ENCODE results near the gene PRKAR1B. TPM values are rescaled to one million over a fixed set of nuclear protein-coding genes. Genes with fewer than 3 reads are reported as not detected.

The PRKAR1B gene
- total RNA-seq, 1 experiment from 2014 or later, result 43.3 TPM

DNA sequence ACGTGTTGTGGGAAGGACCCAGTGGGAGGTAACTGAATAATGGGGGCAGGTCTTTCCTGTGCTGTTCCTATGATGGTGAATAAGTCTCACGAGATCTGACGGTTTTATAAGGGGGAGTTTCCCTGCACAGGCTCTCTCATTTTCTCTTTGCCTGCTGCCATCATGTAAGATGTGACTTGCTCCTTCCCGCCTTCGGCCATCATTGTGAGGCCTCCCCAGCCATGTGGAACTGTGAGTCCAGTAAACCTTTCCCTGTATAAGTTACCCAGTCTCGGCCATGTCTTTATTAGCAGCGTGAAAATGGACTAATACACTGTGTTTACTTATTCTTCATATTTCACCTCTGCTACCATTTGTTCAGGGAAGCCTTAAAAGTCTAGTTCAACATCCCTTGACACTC is 2.8 kb downstream of the PRKAR1B start:
- peaks cover 53 to 55% of the 10 kb centered on the region in 2 experiments for H3K9me3 Mint-ChIP-seq
- Histone ChIP-seq H3K9ac (ENCODE audit: extremely low read depth, insufficient read length, low read length) (no peak overlapping the region), H3K56ac (ENCODE audit: insufficient read length, low read depth, low read length) (no peak overlapping the region), H3K4me2 (ENCODE audit: insufficient read depth, insufficient read length, low read length) (no peak overlapping the region), H2BK120ac (ENCODE audit: low read depth, low read length, poor library complexity, severe bottlenecking) (no peak overlapping the region), H2BK5ac (ENCODE audit: insufficient read length, low read length) (no peak overlapping the region), H3K23ac (ENCODE audit: insufficient read length, low read depth, low read length) (no peak overlapping the region), H4K8ac (replicated peaks; ENCODE audit: insufficient read length, low read depth, low read length) (no peak overlapping the region), H2BK12ac (ENCODE audit: insufficient read length, low read depth, low read length) (no peak overlapping the region), H4K91ac (ENCODE audit: insufficient read length, low read depth, low read length) (no peak overlapping the region), H3K9me3 (ENCODE audit: control insufficient read depth, low read depth, low read length) (no peaks in the 10 kb centered on the region), H3K79me1 (ENCODE audit: insufficient read depth, low read depth, low read length, poor library complexity, severe bottlenecking) (no peaks in the 10 kb centered on the region), H3K79me2 (ENCODE audit: insufficient read depth, low read length) (peaks cover 23% of the 10 kb centered on the region; the same call in 1 of the 2 replicates), H3K14ac (ENCODE audit: insufficient read depth, low read length) (no peak overlapping the region), H3K4ac (ENCODE audit: low read depth, low read length) (no peak overlapping the region), H3K27ac (ENCODE audit: insufficient read length, low read depth, low read length) (no peak overlapping the region), H3K18ac (ENCODE audit: insufficient read length, low read depth, low read length) (no peak overlapping the region), H3K23me2 (ENCODE audit: insufficient read length, low read depth, low read length, poor library complexity, severe bottlenecking) (peaks cover 9% of the 10 kb centered on the region), H2BK20ac (ENCODE audit: low read depth, low read length, poor library complexity, severe bottlenecking) (no peak overlapping the region), H3T11ph (ENCODE audit: low read length) (no peak overlapping the region), H3K27me3 (ENCODE audit: insufficient read depth, low read length) (no peaks in the 10 kb centered on the region), H4K5ac (ENCODE audit: insufficient read length, low read depth, low read length) (no peak overlapping the region), H4K20me1 (ENCODE audit: control insufficient read depth, insufficient read depth, insufficient read length) (no peaks in the 10 kb centered on the region), H2AFZ (ENCODE audit: low read length) (no peak overlapping the region), H2AK5ac (ENCODE audit: insufficient read length, low read length) (no peak overlapping the region), H3K4me1 (ENCODE audit: insufficient read depth, low read length) (no peaks in the 10 kb centered on the region; the same call in 1 of the 2 replicates), H2BK15ac (ENCODE audit: low read depth, low read length) (no peak overlapping the region)
- DNase-seq, result no peak
- peaks cover 15 to 18% of the 10 kb centered on the region in 2 experiments for H3K4me1 Mint-ChIP-seq
- H3K27ac Mint-ChIP-seq, result no peak overlapping the region
- no peak overlapping the region for H3K4me3 Mint-ChIP-seq
- H3K27me3 Mint-ChIP-seq (ENCODE audit: low read depth), result peaks cover 1% of the 10 kb centered on the region; the same call in 1 of the 2 replicates
- TF ChIP-seq, protein P1, sequence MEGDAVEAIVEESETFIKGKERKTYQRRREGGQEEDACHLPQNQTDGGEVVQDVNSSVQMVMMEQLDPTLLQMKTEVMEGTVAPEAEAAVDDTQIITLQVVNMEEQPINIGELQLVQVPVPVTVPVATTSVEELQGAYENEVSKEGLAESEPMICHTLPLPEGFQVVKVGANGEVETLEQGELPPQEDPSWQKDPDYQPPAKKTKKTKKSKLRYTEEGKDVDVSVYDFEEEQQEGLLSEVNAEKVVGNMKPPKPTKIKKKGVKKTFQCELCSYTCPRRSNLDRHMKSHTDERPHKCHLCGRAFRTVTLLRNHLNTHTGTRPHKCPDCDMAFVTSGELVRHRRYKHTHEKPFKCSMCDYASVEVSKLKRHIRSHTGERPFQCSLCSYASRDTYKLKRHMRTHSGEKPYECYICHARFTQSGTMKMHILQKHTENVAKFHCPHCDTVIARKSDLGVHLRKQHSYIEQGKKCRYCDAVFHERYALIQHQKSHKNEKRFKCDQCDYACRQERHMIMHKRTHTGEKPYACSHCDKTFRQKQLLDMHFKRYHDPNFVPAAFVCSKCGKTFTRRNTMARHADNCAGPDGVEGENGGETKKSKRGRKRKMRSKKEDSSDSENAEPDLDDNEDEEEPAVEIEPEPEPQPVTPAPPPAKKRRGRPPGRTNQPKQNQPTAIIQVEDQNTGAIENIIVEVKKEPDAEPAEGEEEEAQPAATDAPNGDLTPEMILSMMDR (conservative IDR thresholded peaks at IDR 0.05), result no peak
- no CpG with 5 or more reads among the region's 7 CpGs for WGBS (ENCODE audit: extremely low coverage, insufficient read length, low lambda C conversion rate)
- H3K36me3 Mint-ChIP-seq (ENCODE audit: insufficient read depth in 1 of 3, low read depth in 3 of 3), result peaks cover 59 to 72% (median 63%) of the 10 kb centered on the region in 3 experiments
